Measurements from ENCODE around the gene GLG1.
A peak's percentile ranks its signal among the peaks of the same experiment; 100 is the strongest.
"Not testable (repeated sequence)": the region's sequence is repeated elsewhere in the genome, so short reads cannot be mapped to it uniquely, and the experiment has no call there.

GLG1 gene

DNA sequence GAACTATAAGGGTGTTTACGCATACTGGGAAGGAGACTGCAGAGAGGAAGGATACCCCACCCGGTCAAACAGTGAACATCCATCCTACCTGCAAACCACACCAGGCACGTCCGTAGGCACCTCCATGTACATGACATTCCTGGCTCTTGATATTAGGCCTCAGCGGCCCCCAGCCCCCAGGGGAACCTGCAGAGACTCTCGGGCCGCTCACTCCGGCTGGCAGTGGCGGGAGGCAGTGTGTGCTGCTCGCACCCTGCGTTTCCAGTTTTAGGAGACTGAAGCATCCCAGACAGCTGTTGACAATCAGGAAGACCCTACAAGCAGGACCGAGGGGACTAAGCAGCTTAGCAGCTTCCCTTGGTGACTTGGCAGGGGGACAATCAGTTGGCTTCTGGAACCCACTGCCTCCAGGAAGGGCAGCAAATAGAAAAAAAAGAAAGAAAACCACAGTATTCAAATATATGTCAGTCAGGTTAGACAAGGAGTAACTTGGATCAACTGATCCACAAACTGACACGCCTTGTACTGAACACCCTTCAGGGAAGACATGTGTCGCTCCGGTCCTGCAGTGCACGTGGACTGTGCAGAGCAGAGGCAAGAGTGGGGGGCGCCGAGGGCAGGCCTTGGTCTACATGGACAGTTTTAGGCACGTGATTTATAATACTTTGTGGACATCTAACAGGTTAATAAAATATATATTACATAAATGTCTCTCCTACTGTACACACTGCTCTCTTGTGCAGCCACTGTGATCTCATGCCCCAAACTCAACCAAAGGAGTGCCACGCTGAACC, 155.8 kb downstream of the GLG1 start:
- Histone ChIP-seq H3K36me3 (ENCODE audit: control insufficient read depth in 1 of 2, insufficient read depth in 2 of 2, low read length in 2 of 2) (peaks cover 34 to 53% of the 10 kb centered on the region in 2 donors), H3K9me3 (ENCODE audit: control insufficient read depth in 1 of 2, low read length in 2 of 2) (no peaks in the 10 kb centered on the region), H3K4me3 (ENCODE audit: low read depth in 1 of 2, low read length in 2 of 2) (no peak overlapping the region), H3K27me3 (ENCODE audit: low read depth, low read length) (no peaks in the 10 kb centered on the region), H3K27ac (ENCODE audit: low read length) (no peak overlapping the region), H3K4me1 (ENCODE audit: control insufficient read depth in 1 of 2, insufficient read depth in 2 of 2, low read length in 2 of 2) (peaks cover 8 to 10% of the 10 kb centered on the region in 2 donors)

DNA sequence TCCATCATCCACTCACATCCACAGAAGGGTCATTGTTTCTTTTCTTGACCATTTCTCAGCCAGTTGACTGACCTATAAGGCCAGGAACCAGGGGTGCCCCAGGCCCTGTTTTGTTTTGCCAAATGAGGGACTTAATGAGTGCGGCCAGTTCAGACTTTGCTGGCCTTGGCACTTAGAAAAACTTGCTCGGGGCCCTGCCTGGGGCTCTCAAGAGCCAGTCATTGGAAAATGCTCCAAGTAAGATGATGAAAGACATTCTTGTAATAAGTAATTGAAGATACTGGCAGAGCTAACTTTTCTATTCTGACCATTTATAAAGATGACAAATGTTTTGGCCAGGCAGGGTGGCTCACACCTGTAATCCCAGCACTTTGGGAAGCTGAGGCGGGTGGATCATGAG, 156.7 kb downstream of the GLG1 start:
- peaks cover 8 to 10% of the 10 kb centered on the region in 2 donors for H3K4me1 ChIP-seq (ENCODE audit: control insufficient read depth in 1 of 2, insufficient read depth in 2 of 2, low read length in 2 of 2)
- peaks cover 24 to 44% of the 10 kb centered on the region in 2 donors for H3K36me3 ChIP-seq (ENCODE audit: control insufficient read depth in 1 of 2, insufficient read depth in 2 of 2, low read length in 2 of 2)
- H3K4me3 ChIP-seq (ENCODE audit: low read depth in 1 of 2, low read length in 2 of 2) = no peak overlapping the region
- no peaks in the 10 kb centered on the region for H3K27me3 ChIP-seq (ENCODE audit: low read depth, low read length)
- H3K27ac ChIP-seq (ENCODE audit: low read length) = peak overlapping the region; percentile 79
- H3K9me3 ChIP-seq (ENCODE audit: control insufficient read depth in 1 of 2, low read length in 2 of 2) = no peaks in the 10 kb centered on the region

- H3K4me3 ChIP-seq (ENCODE audit: low read depth in 1 of 2, low read length in 2 of 2) = no peak overlapping the region
- H3K27ac ChIP-seq (ENCODE audit: low read length) = peak overlapping the region; percentile 79
- H3K9me3 ChIP-seq (ENCODE audit: control insufficient read depth in 1 of 2, low read length in 2 of 2) = no peaks in the 10 kb centered on the region
- peaks cover 19 to 38% of the 10 kb centered on the region in 2 donors for H3K36me3 ChIP-seq (ENCODE audit: control insufficient read depth in 1 of 2, insufficient read depth in 2 of 2, low read length in 2 of 2)
- peaks cover 8 to 10% of the 10 kb centered on the region in 2 donors for H3K4me1 ChIP-seq (ENCODE audit: control insufficient read depth in 1 of 2, insufficient read depth in 2 of 2, low read length in 2 of 2)
- H3K27me3 ChIP-seq (ENCODE audit: low read depth, low read length) = no peaks in the 10 kb centered on the region
These were observed 157.4 kb downstream of the GLG1 start for GRCh38 chr16:74449470-74449869.

GRCh38 chr16:74448990-74449389, 157.9 kb downstream of the GLG1 start:
- Histone ChIP-seq H3K27me3 (ENCODE audit: low read depth, low read length) (no peaks in the 10 kb centered on the region), H3K4me3 (ENCODE audit: low read depth in 1 of 2, low read length in 2 of 2) (no peak overlapping the region), H3K36me3 (ENCODE audit: control insufficient read depth in 1 of 2, insufficient read depth in 2 of 2, low read length in 2 of 2) (peaks cover 19 to 38% of the 10 kb centered on the region in 2 donors), H3K9me3 (ENCODE audit: control insufficient read depth in 1 of 2, low read length in 2 of 2) (no peaks in the 10 kb centered on the region), H3K27ac (ENCODE audit: low read length) (peak overlapping the region; percentile 79), H3K4me1 (ENCODE audit: control insufficient read depth in 1 of 2, insufficient read depth in 2 of 2, low read length in 2 of 2) (peaks cover 8 to 10% of the 10 kb centered on the region in 2 donors)

- peaks cover 19 to 29% of the 10 kb centered on the region in 2 donors for H3K36me3 ChIP-seq (ENCODE audit: control insufficient read depth in 1 of 2, insufficient read depth in 2 of 2, low read length in 2 of 2)
These were observed 159.3 kb downstream of the GLG1 start for GRCh38 chr16:74447578-74447977.

GRCh38 chr16:74446866-74447265, 160.0 kb downstream of the GLG1 start:
- H3K27ac ChIP-seq (ENCODE audit: low read length) = no peak overlapping the region
- H3K4me3 ChIP-seq (ENCODE audit: low read depth in 1 of 2, low read length in 2 of 2) = no peak overlapping the region
- no peaks in the 10 kb centered on the region for H3K9me3 ChIP-seq (ENCODE audit: control insufficient read depth in 1 of 2, low read length in 2 of 2)
- no peaks in the 10 kb centered on the region for H3K27me3 ChIP-seq (ENCODE audit: low read depth, low read length)
- H3K36me3 ChIP-seq (ENCODE audit: control insufficient read depth in 1 of 2, insufficient read depth in 2 of 2, low read length in 2 of 2) = peaks cover 19 to 21% of the 10 kb centered on the region in 2 donors
- peaks cover 8 to 10% of the 10 kb centered on the region in 2 donors for H3K4me1 ChIP-seq (ENCODE audit: control insufficient read depth in 1 of 2, insufficient read depth in 2 of 2, low read length in 2 of 2)

More at GRCh38 chr16:74447578-74447977, 159.3 kb downstream of the GLG1 start:
- Histone ChIP-seq H3K4me3 (ENCODE audit: low read depth in 1 of 2, low read length in 2 of 2) (no peak overlapping the region), H3K27me3 (ENCODE audit: low read depth, low read length) (no peaks in the 10 kb centered on the region), H3K9me3 (ENCODE audit: control insufficient read depth in 1 of 2, low read length in 2 of 2) (no peaks in the 10 kb centered on the region), H3K4me1 (ENCODE audit: control insufficient read depth in 1 of 2, insufficient read depth in 2 of 2, low read length in 2 of 2) (peaks cover 8 to 10% of the 10 kb centered on the region in 2 donors), H3K27ac (ENCODE audit: low read length) (peak overlapping the region; percentile 3)

GRCh38 chr16:74443624-74444346, 163.1 kb downstream of the GLG1 start:
- H3K4me1 ChIP-seq (ENCODE audit: control insufficient read depth in 1 of 2, insufficient read depth in 2 of 2, low read length in 2 of 2); H3K27me3 ChIP-seq (ENCODE audit: low read depth, low read length); H3K9me3 ChIP-seq (ENCODE audit: control insufficient read depth in 1 of 2, low read length in 2 of 2); H3K4me3 ChIP-seq (ENCODE audit: low read depth in 1 of 2, low read length in 2 of 2); H3K36me3 ChIP-seq (ENCODE audit: control insufficient read depth in 1 of 2, insufficient read depth in 2 of 2, low read length in 2 of 2); H3K27ac ChIP-seq (ENCODE audit: low read length): not testable (repeated sequence)

- no peak overlapping the region for H3K27ac ChIP-seq (ENCODE audit: low read length)
- no peaks in the 10 kb centered on the region for H3K27me3 ChIP-seq (ENCODE audit: low read depth, low read length)
- H3K4me3 ChIP-seq (ENCODE audit: low read depth in 1 of 2, low read length in 2 of 2) = no peak overlapping the region
- H3K36me3 ChIP-seq (ENCODE audit: control insufficient read depth in 1 of 2, insufficient read depth in 2 of 2, low read length in 2 of 2) = no peaks in the 10 kb centered on the region
- no peaks in the 10 kb centered on the region for H3K4me1 ChIP-seq (ENCODE audit: control insufficient read depth in 1 of 2, insufficient read depth in 2 of 2, low read length in 2 of 2)
- H3K9me3 ChIP-seq (ENCODE audit: control insufficient read depth in 1 of 2, low read length in 2 of 2) = no peaks in the 10 kb centered on the region
These were observed 167.2 kb downstream of the GLG1 start for GRCh38 chr16:74439685-74440084.

DNA sequence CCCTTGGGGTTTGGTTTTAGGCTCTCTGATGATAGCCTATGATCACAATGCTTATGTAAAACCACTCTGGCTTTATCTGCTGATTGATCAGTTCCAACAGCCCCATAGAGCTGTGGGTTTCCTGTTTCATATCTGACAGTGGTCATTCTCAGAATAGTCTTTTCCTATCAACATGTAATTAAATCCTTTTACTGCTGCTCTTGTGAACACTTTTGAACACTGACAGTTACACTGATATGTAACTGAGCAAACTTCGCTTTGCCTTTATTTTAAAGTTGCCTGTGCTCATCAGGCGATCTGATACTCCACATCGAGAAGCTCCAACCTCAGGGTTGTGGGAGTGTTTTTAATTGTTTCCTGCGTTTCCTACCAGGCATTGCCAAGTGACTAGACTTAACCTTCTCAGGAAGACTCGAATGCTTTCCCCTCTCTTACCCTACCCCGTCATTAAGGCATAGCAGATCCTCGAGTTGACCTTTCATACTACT, 168.4 kb downstream of the GLG1 start:
- no peaks in the 10 kb centered on the region for H3K9me3 ChIP-seq (ENCODE audit: control insufficient read depth in 1 of 2, low read length in 2 of 2)
- H3K27me3 ChIP-seq (ENCODE audit: low read depth, low read length) = no peaks in the 10 kb centered on the region
- H3K27ac ChIP-seq (ENCODE audit: low read length) = no peak overlapping the region
- no peak overlapping the region for H3K4me3 ChIP-seq (ENCODE audit: low read depth in 1 of 2, low read length in 2 of 2)
- no peaks in the 10 kb centered on the region for H3K4me1 ChIP-seq (ENCODE audit: control insufficient read depth in 1 of 2, insufficient read depth in 2 of 2, low read length in 2 of 2)
- H3K36me3 ChIP-seq (ENCODE audit: control insufficient read depth in 1 of 2, insufficient read depth in 2 of 2, low read length in 2 of 2) = no peaks in the 10 kb centered on the region

DNA sequence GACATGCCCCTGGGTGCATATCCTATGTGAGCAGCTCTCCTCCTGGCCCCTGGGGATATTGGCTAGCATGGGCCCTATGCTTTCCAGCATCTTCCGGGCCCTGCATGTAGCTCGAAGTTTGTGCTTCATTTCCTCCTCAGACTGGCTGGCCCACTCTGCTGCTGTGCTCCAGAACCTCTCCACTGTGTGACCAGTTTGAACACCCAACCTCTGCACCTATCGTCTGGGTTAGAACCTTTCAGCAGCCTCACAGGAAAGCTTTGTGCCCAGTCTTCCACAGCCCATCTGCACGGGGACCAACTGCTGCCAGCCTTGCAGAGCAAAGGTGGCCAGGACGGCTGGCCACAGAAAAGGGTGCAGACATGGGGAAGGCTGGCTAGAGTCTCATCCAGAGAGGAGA, 175.4 kb downstream of the GLG1 start:
- Histone ChIP-seq H3K4me3 (ENCODE audit: low read depth in 1 of 2, low read length in 2 of 2) (no peak overlapping the region), H3K27me3 (ENCODE audit: low read depth, low read length) (no peaks in the 10 kb centered on the region), H3K27ac (ENCODE audit: low read length) (no peak overlapping the region)

GRCh38 chr16:74430036-74430712, 176.7 kb downstream of the GLG1 start:
- not testable (repeated sequence) for H3K9me3 ChIP-seq (ENCODE audit: control insufficient read depth in 1 of 2, low read length in 2 of 2); H3K27ac ChIP-seq (ENCODE audit: low read length); H3K27me3 ChIP-seq (ENCODE audit: low read depth, low read length); H3K4me1 ChIP-seq (ENCODE audit: control insufficient read depth in 1 of 2, insufficient read depth in 2 of 2, low read length in 2 of 2); H3K36me3 ChIP-seq (ENCODE audit: control insufficient read depth in 1 of 2, insufficient read depth in 2 of 2, low read length in 2 of 2); H3K4me3 ChIP-seq (ENCODE audit: low read depth in 1 of 2, low read length in 2 of 2)

More for the DNA sequence above, 175.4 kb downstream of the GLG1 start:
- Histone ChIP-seq H3K4me1 (ENCODE audit: control insufficient read depth in 1 of 2, insufficient read depth in 2 of 2, low read length in 2 of 2) (no peaks in the 10 kb centered on the region), H3K36me3 (ENCODE audit: control insufficient read depth in 1 of 2, insufficient read depth in 2 of 2, low read length in 2 of 2) (no peaks in the 10 kb centered on the region), H3K9me3 (ENCODE audit: control insufficient read depth in 1 of 2, low read length in 2 of 2) (no peaks in the 10 kb centered on the region)

All from muscle layer of duodenum (tissue), 2 donors.